CD8-positive, alpha-beta memory T cell (primary cell): ENCODE data around the gene LCP1. TPM values are rescaled to one million over a fixed set of nuclear protein-coding genes. Genes with fewer than 3 reads are reported as not detected.
A peak's percentile ranks its signal among the peaks of the same experiment; 100 is the strongest.

Experiments
- CTCF ChIA-PET: fragments of 350-600 bp; sonication (Branson Sonifier 250); formaldehyde crosslinking; loops from one replicate; lab custom pipeline; 2021; ENCODE audit warnings: antibody characterized with exemption; lab: Charles Lee
- POLR2A ChIA-PET: fragments of 350-600 bp; sonication (Branson Sonifier 250); formaldehyde crosslinking; loops from one replicate; lab custom pipeline; 2021; ENCODE audit warnings: antibody characterized with exemption; lab: Charles Lee
- DNase-seq, 5 donors: peaks; one replicate each; pipeline versions ENCODE4 v3.0.0 to v3.0.0-alpha.2; 2020 to 2022; ENCODE audit warnings: mixed read lengths in 1 of 5
- H3K27ac ChIP-seq: one replicate; pipeline ENCODE4 v1.7.0; 2013; ENCODE audit warnings: low read depth, mild to moderate bottlenecking, low read length, moderate library complexity
- H3K27me3 ChIP-seq: 2 replicates; pipeline ENCODE4 v1.7.0; 2013; ENCODE audit warnings: low read length, mild to moderate bottlenecking; ENCODE audit not compliant: insufficient read depth, poor library complexity, severe bottlenecking
- H3K36me3 ChIP-seq: 2 replicates; pipeline ENCODE4 v1.7.0; 2013; ENCODE audit warnings: mild to moderate bottlenecking, low read length, moderate library complexity; ENCODE audit not compliant: insufficient read depth
- H3K4me1 ChIP-seq: 2 replicates; pipeline ENCODE4 v1.7.0; 2013; ENCODE audit warnings: mild to moderate bottlenecking, low read length, moderate library complexity; ENCODE audit not compliant: insufficient read depth
- H3K4me3 ChIP-seq: 2 replicates; pipeline ENCODE4 v1.7.0; 2013; ENCODE audit warnings: mild to moderate bottlenecking, low read length
- H3K9me3 ChIP-seq: 2 replicates; pipeline ENCODE4 v1.7.0; 2013; ENCODE audit warnings: mild to moderate bottlenecking, low read length
- H3K27ac Mint-ChIP-seq, 8 donors: one replicate each; pipeline ENCODE4 v1.8.0; 2020 to 2021; ENCODE audit warnings: mixed read lengths in 8 of 8, mild to moderate bottlenecking in 6 of 8, inconsistent platforms in 3 of 8, moderate library complexity in 3 of 8
- H3K27me3 Mint-ChIP-seq, 2 donors: one replicate each; pipeline ENCODE4 v1.8.0; 2020 to 2021; ENCODE audit warnings: mixed read lengths in 2 of 2, mild to moderate bottlenecking in 1 of 2, moderate library complexity in 1 of 2
- H3K36me3 Mint-ChIP-seq, 3 donors: one replicate each; pipeline ENCODE4 v1.8.0; 2020 to 2021; ENCODE audit warnings: mixed read lengths in 3 of 3, inconsistent platforms in 1 of 3, mild to moderate bottlenecking in 1 of 3
- H3K4me1 Mint-ChIP-seq, 3 donors: one replicate each; pipeline ENCODE4 v1.8.0; 2020 to 2021; ENCODE audit warnings: mixed read lengths in 3 of 3, inconsistent platforms in 1 of 3, mild to moderate bottlenecking in 1 of 3
- H3K4me3 Mint-ChIP-seq, 7 donors: one replicate each; pipeline ENCODE4 v1.8.0; 2020 to 2021; ENCODE audit warnings: mixed read lengths in 7 of 7, mild to moderate bottlenecking in 6 of 7, moderate library complexity in 4 of 7, inconsistent platforms in 2 of 7
- H3K9me3 Mint-ChIP-seq, 5 donors: one replicate each; pipeline ENCODE4 v1.8.0; 2020 to 2022; ENCODE audit warnings: mixed read lengths in 5 of 5, mild to moderate bottlenecking in 3 of 5, moderate library complexity in 2 of 5, inconsistent platforms in 1 of 5
- polyA plus RNA-seq: library from polyadenylated mRNA; unstranded; fragments of 300-500 nt; fragmentation: Illumina TruSeq; gene quantifications from one replicate; pipeline ENCODE4 v1.2.3, GENCODE V29; 2021
- total RNA-seq, 2 experiments: library from RNA; stranded (reverse); gene quantifications; one replicate each; pipeline ENCODE4 v1.2.3, GENCODE V29; 2021

LCP1 gene
- total and polyA plus RNA-seq, 3 experiments from 2014 or later, result 838 to 1,545 (median 869) TPM

DNA sequence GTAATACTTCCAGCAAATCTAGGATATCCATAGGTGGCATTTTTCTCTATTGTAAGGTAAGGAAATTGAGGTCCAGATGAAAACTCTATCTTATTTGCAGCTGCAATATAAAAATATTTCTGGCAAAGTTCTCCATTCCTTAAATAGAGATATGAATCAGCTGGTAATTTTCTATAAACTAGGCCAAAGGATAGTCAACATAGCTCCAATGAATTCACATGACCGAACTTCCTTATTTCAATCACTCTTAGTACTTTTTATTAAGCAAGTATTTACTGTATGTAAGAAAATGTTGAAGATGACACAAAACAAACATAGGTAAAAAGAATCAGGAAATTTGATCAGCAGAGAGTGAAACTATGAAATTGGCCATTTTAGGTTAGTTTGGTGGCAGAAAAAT, 13.0 kb upstream of the LCP1 start:
- Mint-ChIP-seq H3K27me3 (no peaks in the 10 kb centered on the region), H3K27ac (peak overlapping the region in 1 of 8 donors; percentile 69), H3K4me1 (peaks cover 5% of the 10 kb centered on the region in 3 donors), H3K36me3 (peaks cover 0 to 2% (median 0%) of the 10 kb centered on the region in 3 donors), H3K4me3 (no peak overlapping the region), H3K9me3 (no peaks in the 10 kb centered on the region)
- ChIA-PET POLR2A (interaction anchor here (1.0 kb wide), 1 partner anchor 16 kb away, joined by 4 read pairs; no protein-coding TSS in a partner anchor), CTCF (interaction anchor here (1.2 to 1.6 kb wide), 3 partner anchors 8 to 126 kb away, joined by 3 to 4 read pairs (median 4); no protein-coding TSS in a partner anchor)
- Histone ChIP-seq H3K9me3 (no peaks in the 10 kb centered on the region), H3K27me3 (no peaks in the 10 kb centered on the region), H3K27ac (no peak overlapping the region), H3K4me1 (peaks cover 6% of the 10 kb centered on the region), H3K4me3 (no peak overlapping the region), H3K36me3 (no peaks in the 10 kb centered on the region)
- DNase-seq, result no peak

DNA sequence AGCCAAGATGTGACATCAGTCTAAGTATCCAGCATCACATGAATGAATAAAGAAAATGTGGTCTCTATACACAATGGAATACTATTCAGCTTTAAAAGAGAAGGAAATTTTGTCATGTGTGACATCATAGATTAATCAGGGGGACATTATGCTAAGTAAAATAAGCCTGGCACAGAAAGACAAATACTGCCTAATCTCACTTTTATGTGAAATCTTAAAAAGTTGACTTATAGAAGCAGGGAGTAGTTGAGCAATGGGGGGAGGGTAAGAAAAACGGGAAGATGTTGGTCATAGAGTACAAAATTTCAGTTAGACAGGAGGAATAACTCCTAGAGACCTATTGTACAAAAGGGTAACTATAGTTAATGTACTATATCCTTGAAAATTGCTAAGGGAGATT, 10.4 kb upstream of the LCP1 start:
- no peak overlapping the region for H3K4me3 ChIP-seq
- Mint-ChIP-seq H3K36me3 (peaks cover 0 to 2% (median 0%) of the 10 kb centered on the region in 3 donors), H3K4me1 (no peaks in the 10 kb centered on the region), H3K27me3 (no peaks in the 10 kb centered on the region), H3K27ac (no peak overlapping the region), H3K9me3 (no peaks in the 10 kb centered on the region), H3K4me3 (no peak overlapping the region)
- H3K27me3 ChIP-seq, result no peaks in the 10 kb centered on the region
- no peak overlapping the region for H3K27ac ChIP-seq
- no peaks in the 10 kb centered on the region for H3K36me3 ChIP-seq
- no peak for DNase-seq
- ChIA-PET POLR2A (interaction anchor here (1.7 kb wide), 1 partner anchor 12 kb away, joined by 6 read pairs; no protein-coding TSS in a partner anchor), CTCF (interaction anchor here (0.8 to 2.1 kb wide), 5 partner anchors 10 to 31 kb away, joined by 3 to 9 read pairs (median 4); no protein-coding TSS in a partner anchor)
- no peaks in the 10 kb centered on the region for H3K4me1 ChIP-seq
- no peaks in the 10 kb centered on the region for H3K9me3 ChIP-seq

DNA sequence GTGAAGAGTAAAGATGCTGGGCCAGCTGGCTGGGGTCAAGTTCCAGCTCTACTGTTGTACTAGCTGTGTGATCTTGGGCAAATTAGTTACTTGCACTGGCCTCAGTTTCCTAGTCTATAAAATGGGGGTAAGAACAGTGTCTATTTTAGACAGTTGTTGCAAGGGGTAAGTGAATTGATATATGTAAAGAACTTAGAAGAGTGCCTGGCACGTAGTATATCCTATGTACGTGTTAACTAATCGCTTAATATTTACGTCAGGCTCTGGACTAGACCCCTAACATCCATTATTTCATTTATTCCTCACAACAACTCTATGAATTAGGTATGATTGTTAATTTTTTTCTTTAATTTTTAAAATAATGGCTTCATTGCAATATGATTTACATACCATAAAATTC, 3.7 kb upstream of the LCP1 start:
- DNase-seq, result no peak
- no peaks in the 10 kb centered on the region for H3K27me3 ChIP-seq
- peaks cover 34% of the 10 kb centered on the region for H3K4me1 ChIP-seq
- no peak overlapping the region for H3K4me3 ChIP-seq
- Mint-ChIP-seq H3K27me3 (peaks cover 0 to 4% of the 10 kb centered on the region in 2 donors), H3K4me3 (peak overlapping the region in 1 of 7 donors; percentile 19), H3K4me1 (peaks cover 36 to 38% (median 36%) of the 10 kb centered on the region in 3 donors), H3K36me3 (peaks cover 0 to 10% (median 0%) of the 10 kb centered on the region in 3 donors), H3K27ac (peak overlapping the region; percentile 89 to 99 (median 97)), H3K9me3 (no peaks in the 10 kb centered on the region)
- no peaks in the 10 kb centered on the region for H3K36me3 ChIP-seq
- no peak overlapping the region for H3K27ac ChIP-seq
- no peaks in the 10 kb centered on the region for H3K9me3 ChIP-seq
- ChIA-PET CTCF (interaction anchor here (0.7 to 2.2 kb wide), 11 partner anchors 12 to 136 kb away, joined by 3 to 11 read pairs (median 4); no protein-coding TSS in a partner anchor), POLR2A (interaction anchor here (0.9 to 1.5 kb wide), 2 partner anchors 14 to 24 kb away, joined by 3 to 7 read pairs; no protein-coding TSS in a partner anchor)

DNA sequence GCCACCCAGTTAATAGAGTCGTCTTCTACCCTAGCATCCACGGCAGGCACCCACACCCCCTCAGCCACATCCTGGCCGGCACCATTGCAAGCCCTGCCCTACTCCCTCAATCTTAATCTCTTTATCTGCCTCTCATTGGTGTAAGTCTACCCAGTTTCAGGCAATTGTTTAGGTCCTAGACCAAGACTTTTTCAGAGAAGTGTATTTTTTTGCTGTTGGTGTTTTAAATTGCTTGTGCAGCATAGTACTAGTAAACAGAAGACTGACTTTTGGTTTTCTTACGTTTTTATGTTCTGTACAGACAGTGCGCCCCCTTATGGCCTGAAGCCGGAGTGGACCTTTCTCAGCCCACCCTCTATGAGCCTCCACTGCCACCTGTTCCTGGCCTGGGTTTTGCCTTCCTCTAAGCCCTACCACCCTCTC, 2.3 kb upstream of the LCP1 start:
- H3K27ac ChIP-seq, result peak overlapping the region; percentile 82
- peaks cover 34% of the 10 kb centered on the region for H3K4me1 ChIP-seq
- H3K36me3 ChIP-seq, result no peaks in the 10 kb centered on the region
- H3K27me3 ChIP-seq, result no peaks in the 10 kb centered on the region
- H3K9me3 ChIP-seq, result no peaks in the 10 kb centered on the region
- Mint-ChIP-seq H3K4me1 (peaks cover 39 to 46% (median 39%) of the 10 kb centered on the region in 3 donors), H3K36me3 (peaks cover 0 to 21% (median 0%) of the 10 kb centered on the region in 3 donors), H3K9me3 (no peaks in the 10 kb centered on the region), H3K4me3 (peak overlapping the region; percentile 97 to 100 (median 98)), H3K27me3 (peaks cover 0 to 7% of the 10 kb centered on the region in 2 donors), H3K27ac (peak overlapping the region; percentile 89 to 99 (median 97))
- DNase-seq, result peak; percentile 58 to 84 (median 74)
- ChIA-PET POLR2A (interaction anchor here (1.5 kb wide), 1 partner anchor 23 kb away, joined by 3 read pairs; no protein-coding TSS in a partner anchor), CTCF (interaction anchor here (1.1 to 1.3 kb wide), 4 partner anchors 15 to 137 kb away, joined by 3 to 9 read pairs (median 6); no protein-coding TSS in a partner anchor)
- H3K4me3 ChIP-seq, result peak overlapping the region; percentile 56

DNA sequence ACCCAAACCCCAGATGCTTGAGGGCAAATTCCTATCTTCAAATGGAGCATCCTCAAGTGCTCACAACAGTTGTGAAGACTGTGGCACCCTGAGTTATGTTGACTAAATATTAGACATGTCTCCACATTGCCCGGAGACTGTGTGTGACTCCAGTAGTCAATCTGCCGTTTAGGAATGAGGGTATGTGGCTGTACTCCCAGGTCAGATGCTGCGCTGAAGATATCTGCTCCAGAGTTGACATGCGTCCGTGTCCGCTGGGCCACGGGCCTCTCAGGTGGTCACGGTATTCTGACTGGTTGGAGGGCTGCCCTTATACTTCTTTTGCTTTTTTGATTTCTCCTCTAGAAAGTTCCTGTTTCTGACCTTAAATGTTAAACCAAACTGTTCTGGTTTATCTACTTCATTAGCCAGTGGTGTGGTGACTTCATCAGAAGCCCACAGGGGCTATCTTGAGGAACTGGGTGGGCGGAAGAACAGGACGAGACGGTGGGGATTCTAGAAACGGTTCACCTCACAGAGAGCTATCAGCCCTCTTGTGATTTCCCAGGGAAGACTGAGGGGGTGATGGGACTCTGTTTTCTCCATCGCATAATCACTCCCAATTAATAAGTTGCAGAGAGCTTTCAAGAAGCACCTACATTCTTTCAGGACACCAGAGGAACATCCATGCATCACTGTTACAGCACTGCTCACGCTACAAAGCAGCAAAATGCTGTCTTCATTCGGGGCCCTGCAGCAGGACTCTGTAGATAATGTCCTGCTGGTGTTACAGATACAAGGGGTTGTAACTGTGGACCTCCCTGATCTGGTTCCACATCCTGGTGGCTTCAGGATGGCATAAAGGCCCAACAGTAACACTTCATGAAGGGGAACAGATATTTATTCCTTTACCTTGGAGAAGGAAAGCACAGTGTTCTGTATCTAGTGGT, 1.3 kb upstream of the LCP1 start:
- Histone ChIP-seq H3K27me3 (no peaks in the 10 kb centered on the region), H3K4me1 (peaks cover 36% of the 10 kb centered on the region), H3K9me3 (no peaks in the 10 kb centered on the region), H3K36me3 (no peaks in the 10 kb centered on the region), H3K27ac (peak overlapping the region; percentile 82), H3K4me3 (peak overlapping the region; percentile 56)
- Mint-ChIP-seq H3K4me3 (peak overlapping the region; percentile 97 to 100 (median 98)), H3K27me3 (peaks cover 0 to 7% of the 10 kb centered on the region in 2 donors), H3K9me3 (no peaks in the 10 kb centered on the region), H3K36me3 (peaks cover 0 to 27% (median under 1%) of the 10 kb centered on the region in 3 donors), H3K4me1 (peaks cover 45 to 54% (median 47%) of the 10 kb centered on the region in 3 donors), H3K27ac (peak overlapping the region; percentile 89 to 99 (median 97))
- ChIA-PET POLR2A (interaction anchor here (1.2 to 2.9 kb wide), 6 partner anchors 11 to 23 kb away, joined by 3 to 50 read pairs (median 6); no protein-coding TSS in a partner anchor), CTCF (interaction anchor here (0.6 to 8.5 kb wide), 9 partner anchors 10 to 166 kb away, joined by 3 to 105 read pairs (median 5); no protein-coding TSS in a partner anchor)
- no peak for DNase-seq

DNA sequence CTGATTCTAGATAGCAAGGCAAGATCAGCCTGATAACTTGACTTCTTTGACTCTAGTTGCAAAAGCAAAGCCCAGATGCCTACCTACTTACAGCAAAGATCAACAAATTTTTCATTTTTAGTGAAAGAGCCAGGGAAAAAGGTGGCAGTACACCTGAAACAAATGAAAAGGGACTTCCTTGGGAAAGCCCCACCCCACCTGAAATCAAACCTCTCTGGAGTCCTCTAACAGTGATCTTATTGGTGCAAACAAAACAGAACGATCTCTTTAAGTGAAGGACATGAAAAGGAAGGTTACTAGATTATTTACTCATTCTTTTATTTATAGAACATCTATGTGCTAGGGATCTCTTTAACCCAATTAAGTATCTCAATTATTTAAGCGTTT, 507 bp upstream of the LCP1 start:
- H3K27me3 Mint-ChIP-seq, result peaks cover 0 to 7% of the 10 kb centered on the region in 2 donors
- ChIA-PET CTCF (interaction anchor here (0.7 to 8.5 kb wide), 8 partner anchors 11 to 139 kb away, joined by 3 to 105 read pairs (median 5); no protein-coding TSS in a partner anchor), POLR2A (interaction anchor here (0.9 to 2.9 kb wide), 7 partner anchors 11 to 52 kb away, joined by 3 to 50 read pairs (median 4); no protein-coding TSS in a partner anchor)
- H3K27me3 ChIP-seq, result no peaks in the 10 kb centered on the region
- H3K27ac ChIP-seq, result peak overlapping the region; percentile 82
- H3K36me3 Mint-ChIP-seq, result peaks cover 0 to 34% (median 5%) of the 10 kb centered on the region in 3 donors
- no peaks in the 10 kb centered on the region for H3K36me3 ChIP-seq
- peaks cover 53 to 62% (median 55%) of the 10 kb centered on the region in 3 donors for H3K4me1 Mint-ChIP-seq
- H3K4me1 ChIP-seq, result peaks cover 44% of the 10 kb centered on the region
- H3K9me3 ChIP-seq, result no peaks in the 10 kb centered on the region
- no peak for DNase-seq
- peak overlapping the region; percentile 56 for H3K4me3 ChIP-seq
- H3K4me3 Mint-ChIP-seq, result peak overlapping the region; percentile 97 to 100 (median 98)
- H3K9me3 Mint-ChIP-seq, result no peaks in the 10 kb centered on the region
- peak overlapping the region; percentile 89 to 99 (median 97) for H3K27ac Mint-ChIP-seq

DNA sequence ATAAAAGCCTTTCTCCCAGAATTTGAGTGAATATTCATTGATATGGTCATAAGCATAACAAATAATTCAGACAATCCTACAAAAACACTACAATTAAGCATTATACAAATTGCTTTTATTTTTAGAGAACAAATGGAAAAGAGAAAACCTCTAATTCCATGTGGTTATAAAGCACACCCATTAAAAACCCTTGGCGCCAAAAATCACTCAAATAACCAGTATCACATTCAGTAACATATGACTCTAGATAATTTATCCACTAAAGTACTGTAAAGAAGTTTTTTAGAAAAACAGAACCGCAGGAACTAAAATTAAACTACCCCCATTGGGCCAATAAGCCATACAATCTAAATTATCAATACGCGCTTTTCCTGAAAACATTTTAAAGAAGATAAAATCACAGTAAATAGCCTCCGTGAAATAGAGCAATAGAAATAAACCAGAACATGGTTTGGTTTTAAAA, 569 bp downstream of the LCP1 start:
- no peaks in the 10 kb centered on the region for H3K36me3 ChIP-seq
- peaks cover 48% of the 10 kb centered on the region for H3K4me1 ChIP-seq
- H3K27me3 ChIP-seq, result no peaks in the 10 kb centered on the region
- ChIA-PET POLR2A (interaction anchor here (0.7 to 2.9 kb wide), 9 partner anchors 9 to 107 kb away, joined by 3 to 50 read pairs (median 7); no protein-coding TSS in a partner anchor), CTCF (interaction anchor here (0.7 to 8.5 kb wide), 5 partner anchors 12 to 38 kb away, joined by 3 to 105 read pairs (median 7); no protein-coding TSS in a partner anchor)
- Mint-ChIP-seq H3K27ac (peak overlapping the region; percentile 89 to 99 (median 96)), H3K36me3 (peaks cover 5 to 43% (median 8%) of the 10 kb centered on the region in 3 donors), H3K27me3 (peaks cover 0 to 7% of the 10 kb centered on the region in 2 donors), H3K4me1 (peaks cover 62 to 73% (median 64%) of the 10 kb centered on the region in 3 donors), H3K9me3 (no peaks in the 10 kb centered on the region), H3K4me3 (peak overlapping the region; percentile 97 to 100 (median 98))
- peak overlapping the region; percentile 82 for H3K27ac ChIP-seq
- H3K9me3 ChIP-seq, result no peaks in the 10 kb centered on the region
- peak overlapping the region; percentile 81 for H3K4me3 ChIP-seq
- no peak for DNase-seq
